NCI-H2227 (cell line): ENCODE results near the gene TMEM39A.

Experiments used
- DNase-seq: peaks from one replicate; lab custom pipeline; 2025; ENCODE audit not compliant: unreplicated experiment; lab: John Stamatoyannopoulos, UW

TMEM39A gene

DNA sequence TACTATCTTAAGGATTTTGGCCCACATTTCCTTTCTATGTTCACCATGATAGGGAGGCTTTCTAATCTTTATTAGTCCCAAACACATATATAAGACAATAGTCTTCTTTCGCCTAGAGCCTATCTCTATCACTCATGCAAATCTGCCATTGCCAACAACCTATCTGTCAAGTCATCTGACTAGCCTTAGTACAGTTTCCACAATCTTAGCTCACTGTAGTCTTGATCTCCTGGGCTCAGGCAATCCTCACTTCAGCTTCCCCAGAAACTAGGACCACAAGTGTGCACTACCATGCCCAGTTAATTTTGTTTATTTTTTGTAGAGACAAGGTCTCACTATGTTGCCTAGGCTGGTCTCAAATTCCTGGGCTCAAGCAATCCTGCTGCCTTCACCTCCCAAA is 6.9 kb downstream of the TMEM39A start:
- no peak for DNase-seq

DNA sequence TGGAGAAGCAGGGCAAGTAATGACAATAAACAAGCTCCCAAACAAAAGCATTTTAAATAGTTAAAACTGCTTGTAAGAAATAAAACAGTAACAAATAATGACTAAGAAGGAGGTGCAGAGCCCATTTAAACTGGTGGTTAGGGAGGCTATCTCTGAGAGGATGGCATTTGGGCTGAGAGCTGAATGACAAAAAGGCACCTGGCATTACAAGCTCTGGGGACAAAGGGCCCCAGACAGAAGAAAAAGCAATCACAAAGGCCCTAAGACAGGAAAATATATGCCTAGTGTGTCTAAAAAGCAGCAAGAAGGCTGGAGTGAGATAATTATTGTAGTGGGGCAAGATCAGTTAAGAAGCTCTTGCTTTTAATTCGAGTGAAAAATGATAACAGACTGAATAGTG is 9.6 kb downstream of the TMEM39A start:
- no peak for DNase-seq

DNA sequence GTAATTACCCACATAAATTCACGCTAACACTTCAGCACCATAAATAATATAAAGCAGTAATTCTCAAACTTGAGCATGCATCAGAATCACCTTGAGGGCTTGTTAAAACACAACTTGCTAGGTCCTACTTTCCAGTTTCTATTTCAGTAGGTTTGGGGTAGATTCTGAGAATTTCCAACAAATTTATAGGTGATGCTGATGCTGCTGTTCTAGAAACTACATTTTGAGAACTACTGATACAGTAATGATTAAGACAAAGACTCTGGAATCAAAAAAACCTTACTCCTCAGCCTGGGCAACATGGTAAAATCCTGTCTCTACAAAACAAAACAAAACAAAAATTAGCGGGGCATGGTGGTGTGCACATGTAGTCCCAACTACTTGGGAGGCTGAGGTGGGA is 18.8 kb downstream of the TMEM39A start:
- DNase-seq = no peak

DNA sequence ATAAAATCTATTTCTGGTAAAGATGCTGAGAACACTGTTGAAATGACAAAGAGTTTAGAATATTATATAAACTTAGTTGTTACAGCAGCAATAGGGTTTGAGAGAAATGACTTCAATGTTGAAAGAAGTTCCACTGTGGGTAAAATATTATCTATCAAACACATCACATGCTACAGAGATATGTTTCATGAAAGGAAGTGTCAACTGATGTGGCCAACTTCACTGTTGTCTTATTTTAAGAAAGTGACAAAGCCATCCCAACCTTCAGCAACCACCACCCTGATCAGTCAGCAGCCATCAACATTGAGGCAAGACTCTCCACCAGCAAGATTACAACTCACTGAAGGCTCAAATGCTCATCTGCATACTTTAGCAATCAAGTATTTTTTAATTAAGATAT is 20.2 kb downstream of the TMEM39A start:
- no peak for DNase-seq

DNA sequence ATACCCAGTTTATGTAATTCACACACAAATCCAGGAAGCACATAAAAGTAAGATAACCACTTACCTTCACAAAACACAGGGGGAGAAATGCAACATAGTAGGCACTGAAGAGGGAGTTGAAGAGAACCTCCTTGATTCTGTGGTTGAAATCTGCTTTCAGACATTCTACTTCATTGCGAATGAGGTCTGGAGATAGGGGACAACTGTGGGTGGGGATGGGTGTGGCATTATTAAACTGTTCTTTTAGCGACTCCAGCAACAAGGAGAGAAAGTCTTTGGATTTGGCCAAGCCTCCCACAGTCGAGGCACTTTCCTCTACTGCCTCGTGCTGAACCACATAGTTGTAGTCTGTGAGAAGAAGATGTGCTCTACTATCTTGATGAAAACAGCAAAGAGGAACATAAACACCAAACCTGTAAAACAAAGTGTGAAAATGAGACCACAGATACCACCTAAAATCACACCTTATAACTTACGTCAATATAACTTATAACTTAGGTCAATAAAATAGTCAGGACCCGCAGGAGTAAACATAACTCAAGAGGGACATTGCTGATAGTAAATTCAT is 25.6 kb downstream of the TMEM39A start:
- no peak for DNase-seq

DNA sequence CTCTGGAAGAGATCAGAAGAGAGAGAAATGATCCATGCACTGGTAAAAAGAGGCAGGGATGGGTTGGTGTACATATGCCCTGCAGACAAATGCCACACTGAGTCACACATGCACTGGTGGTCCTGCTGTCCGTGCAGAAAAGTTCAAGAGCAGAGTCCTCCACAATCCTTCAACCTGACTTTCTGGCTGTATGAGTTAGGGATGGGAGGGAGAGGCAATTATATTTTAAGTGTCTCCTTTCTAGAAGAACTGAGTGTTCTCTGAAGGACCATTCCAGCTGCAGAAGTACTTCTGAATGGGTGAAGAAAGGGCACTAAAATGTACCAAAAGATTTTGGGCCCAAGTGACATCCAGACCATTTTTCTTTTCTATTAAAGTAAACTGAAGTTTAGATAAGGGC is 26.4 kb downstream of the TMEM39A start:
- no peak for DNase-seq

DNA sequence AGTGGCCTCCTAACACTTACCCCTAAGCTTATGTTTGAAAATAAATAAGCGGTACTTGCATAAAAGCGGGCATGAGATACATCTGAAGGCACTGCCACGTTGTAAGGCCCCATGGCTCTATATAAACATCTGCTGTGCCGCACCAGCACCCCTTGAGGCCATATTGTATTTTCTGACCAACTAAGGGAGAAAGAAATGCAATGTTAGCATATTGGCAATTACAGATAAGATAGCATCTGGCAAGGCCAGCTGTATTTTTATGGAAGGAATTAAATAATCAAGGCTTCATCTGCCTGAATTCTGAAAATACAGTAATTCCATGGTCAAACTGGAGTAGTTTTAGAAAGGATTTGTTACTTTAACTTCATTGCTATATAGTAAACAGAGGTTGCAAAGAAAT is 28.7 kb downstream of the TMEM39A start:
- no peak for DNase-seq

DNA sequence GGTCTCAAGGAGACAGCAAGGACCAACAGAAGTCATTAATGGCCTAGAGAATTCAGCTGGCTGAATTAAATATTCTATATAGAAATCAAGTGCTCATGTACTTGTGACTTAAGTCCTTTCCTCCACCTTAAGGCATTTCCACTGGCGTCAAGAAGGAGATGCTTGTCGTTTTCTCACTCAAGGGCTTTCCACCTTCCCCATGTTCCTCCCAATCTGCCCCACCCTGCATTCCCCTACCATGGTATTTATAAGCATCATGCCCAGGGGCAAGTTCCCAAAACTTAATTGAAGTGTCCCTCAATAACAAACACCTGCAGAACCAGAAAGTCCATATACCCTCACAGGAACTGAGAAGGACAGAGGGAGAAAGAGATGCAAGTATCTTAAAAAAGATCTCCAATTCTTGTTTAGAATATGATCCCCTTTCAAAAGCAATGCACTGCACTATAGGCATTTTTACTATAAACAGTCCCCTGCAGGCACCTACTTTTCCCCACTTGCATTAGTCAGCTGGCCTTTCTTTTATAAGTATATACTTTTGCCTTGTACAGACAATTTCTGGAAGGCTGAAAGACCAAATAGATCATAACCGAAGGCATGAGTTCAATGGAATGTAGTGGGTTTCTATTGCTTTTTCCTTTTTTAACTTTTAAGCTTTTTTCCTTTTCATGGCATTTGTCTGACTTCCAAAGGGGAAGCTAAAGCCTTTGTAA is 29.6 kb downstream of the TMEM39A start:
- no peak for DNase-seq

DNA sequence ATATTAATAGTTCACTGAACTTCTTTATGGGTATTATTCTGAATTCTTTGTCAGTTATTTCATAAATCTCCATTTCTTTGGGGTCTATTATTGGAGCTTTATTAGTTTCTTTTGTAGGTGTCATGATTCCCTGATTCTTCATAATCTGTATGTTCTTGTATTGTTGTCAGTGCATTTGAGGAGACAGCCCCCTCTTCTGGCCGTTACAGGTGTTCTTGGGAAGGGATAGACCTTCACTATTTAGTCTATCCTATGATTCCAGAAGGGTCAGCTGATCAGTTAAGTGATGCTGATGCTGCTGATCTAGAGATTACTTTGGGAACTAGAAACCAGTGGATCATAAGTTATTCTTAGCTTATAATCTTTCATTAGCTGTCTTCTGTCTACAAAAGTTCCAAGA is 34.9 kb downstream of the TMEM39A start:
- DNase-seq = no peak

DNA sequence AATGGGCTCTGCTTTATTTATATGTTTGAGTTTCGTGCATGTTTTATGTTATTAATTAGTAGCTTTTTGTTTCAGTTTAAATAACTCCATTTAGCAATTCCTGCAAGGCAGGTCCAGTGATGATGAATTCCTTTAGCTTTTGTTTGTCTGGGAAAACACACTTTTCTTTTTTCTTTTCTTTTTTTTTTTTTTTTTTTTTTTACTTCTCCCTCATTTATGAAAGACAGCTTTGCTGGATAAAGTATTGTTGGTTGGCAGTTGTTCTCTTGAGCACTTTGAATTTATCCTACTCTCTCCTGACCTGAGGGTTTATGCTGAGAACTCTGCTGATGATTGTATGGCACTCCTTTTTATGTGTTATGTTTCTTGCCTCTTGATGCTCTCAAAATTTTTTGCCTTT is 35.7 kb downstream of the TMEM39A start:
- no peak for DNase-seq

DNA sequence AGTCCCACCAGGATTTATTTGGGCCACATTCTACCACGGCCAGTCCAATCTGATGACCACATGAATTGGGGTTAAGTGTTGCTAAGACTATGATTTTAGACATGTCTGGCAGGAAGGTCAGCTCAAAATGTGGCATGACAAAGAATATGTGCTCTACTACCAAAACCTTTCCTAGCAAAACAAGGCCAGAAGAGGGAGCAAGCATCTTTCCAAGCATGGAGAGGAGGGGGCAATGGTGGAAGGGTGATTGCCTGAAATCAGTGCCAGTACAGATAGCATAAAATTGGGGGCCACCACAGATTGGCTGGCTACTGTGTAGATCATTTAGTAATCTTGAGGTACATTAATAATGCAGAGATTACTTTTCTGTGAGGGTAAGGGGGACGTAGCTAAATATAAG is 43.2 kb downstream of the TMEM39A start:
- no peak for DNase-seq

DNA sequence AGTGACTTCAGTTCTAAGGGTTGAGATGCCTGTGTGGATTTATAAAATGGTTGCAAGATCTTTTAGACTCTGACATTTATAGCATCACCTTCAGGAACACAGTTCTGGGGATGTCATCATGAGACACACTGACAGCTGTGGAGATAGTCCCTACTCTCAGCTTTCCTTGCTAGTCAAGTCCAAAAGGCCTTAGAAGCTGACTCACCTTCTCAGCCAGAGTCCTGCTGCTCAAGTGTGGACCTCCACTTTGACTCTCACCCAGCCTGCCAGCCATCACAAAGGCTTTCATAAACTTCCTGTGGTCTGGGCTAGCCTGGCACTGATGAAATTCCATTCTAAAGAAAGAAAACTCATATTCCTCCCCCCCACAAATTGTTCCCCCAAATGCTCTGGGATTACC is 44.8 kb downstream of the TMEM39A start:
- no peak for DNase-seq

DNA sequence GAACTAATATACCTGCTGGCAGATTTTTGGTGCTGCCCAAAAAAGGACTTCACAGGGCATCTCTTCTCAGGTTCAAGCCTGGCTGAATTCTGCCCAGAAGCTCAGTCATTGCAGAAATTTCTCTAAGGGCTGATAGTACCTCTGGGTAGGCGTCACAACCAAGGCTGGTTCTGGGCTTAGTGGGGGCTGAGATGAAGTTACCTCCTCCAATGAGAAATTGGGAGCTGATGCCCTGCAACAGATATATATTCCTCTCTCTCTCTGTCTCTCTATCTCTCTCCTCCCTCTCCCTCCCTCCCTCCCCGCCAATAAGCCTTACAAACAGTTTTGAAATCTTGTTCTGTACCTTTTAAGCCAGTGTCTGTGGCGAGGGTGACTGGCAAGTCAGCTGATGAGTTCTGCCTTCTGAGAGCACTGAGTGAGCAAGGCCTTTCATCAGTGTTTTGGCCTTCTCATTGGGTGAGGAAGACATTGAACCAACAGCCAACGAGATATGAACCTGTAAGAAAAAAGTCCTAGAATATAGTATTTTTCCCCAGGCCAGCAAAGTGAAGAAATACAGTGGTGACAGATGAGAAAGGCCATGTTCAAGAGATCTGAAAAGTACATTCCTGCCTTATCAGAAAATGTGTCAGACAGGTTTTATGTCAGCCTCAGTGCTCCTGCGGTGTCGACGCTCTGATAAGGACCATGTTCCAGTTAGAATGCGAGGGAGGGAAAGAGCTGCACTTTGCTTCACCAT is 45.5 kb downstream of the TMEM39A start:
- DNase-seq = no peak

DNA sequence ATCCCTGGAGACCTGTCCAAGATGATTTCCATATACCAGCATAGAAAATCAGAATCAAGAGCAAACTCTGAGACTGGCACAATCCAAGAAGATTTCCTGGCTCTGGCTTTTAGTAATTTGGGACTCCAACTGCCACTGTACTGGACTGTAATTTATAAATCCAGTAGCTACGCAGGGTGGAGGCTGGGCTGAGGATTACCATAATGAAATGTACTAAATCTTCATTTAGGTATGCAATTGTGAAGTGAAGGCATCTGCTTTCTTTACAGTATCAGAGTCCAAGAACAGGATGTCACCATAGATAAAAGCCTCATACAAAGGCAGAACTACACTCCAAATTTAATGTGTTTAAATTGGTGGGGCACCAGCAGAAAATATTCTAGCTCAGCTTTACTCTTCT is 46.5 kb downstream of the TMEM39A start:
- no peak for DNase-seq

DNA sequence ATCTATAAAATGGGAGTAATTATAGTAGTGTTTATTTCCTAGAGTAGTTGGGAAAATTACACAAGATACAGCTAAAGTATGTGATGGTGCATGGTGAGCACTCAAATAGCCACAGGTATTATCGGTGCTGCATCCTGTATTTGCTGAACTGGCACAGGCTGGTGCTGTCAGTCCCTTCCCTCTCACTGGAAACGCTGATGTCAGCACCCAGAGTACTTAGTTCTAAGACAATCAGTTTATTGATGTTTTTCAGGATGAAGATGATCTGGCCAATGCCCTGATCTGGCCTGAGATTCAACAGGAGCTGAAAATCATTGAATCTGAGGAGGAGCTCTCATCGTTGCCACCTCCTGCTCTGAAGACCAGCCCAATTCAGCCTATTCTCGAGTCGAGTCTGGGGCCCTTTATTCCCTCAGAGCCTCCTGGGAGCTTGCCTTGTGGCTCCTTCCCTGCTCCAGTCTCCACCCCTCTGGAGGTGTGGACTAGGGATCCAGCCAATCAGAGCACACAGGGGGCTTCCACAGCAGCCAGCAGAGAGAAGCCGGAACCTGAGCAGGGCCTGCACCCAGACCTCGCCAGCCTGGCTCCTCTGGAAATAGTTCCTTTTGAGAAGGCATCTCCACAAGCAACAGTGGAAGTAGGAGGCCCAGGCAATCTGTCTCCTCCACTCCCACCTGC is 49.7 kb downstream of the TMEM39A start:
- DNase-seq = no peak

DNA sequence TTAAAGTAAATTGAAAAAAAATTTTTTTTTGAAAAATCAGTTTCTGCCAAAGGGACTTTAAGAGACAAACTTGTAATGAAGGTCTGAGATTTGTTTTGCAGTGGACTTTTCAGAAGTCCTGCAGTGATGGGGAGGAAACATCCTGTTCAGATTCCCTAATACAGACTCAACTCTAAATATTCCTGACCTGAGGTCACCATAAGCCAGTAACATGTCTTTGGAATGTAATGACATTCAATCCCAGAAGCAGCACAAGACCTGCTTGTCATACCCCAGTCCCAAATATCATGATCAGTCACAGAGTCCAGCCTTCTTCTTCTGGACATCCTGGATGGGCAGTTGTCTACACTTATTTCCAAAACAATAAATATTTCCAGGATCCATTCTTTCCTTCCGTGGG is 53.6 kb downstream of the TMEM39A start:
- DNase-seq = no peak

DNA sequence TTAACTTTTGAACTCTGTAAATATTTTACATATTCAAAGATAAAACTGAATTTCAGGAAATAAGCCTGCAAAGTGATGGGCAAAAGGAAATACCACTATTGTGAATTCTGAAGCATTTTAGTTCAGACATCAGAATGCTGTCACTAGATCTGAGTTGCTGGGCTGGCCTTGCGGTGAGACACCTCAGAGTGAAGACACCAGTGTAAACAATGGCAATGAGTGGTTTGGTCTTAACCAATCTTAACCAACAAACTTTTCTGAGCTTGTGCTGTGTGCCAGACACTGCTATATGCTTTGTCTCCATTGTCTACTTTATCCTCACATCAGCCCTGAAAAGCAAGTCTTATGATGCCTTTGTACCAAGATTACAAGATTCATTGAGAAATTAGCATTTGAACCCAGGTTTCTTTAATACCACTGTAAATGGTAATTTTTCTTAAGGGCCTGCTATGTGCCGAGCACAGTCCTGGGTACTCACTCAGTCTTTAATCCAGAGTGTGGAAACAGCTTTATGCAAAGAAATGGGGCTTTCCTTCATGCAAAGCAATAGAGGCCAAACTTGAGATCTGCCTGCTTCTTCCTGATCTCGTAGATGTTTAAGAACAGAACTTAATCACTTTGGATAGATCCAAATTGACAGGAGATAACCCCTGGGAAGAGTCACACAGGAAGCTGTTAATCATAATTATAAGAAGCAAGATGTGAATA is 55.0 kb downstream of the TMEM39A start:
- no peak for DNase-seq

DNA sequence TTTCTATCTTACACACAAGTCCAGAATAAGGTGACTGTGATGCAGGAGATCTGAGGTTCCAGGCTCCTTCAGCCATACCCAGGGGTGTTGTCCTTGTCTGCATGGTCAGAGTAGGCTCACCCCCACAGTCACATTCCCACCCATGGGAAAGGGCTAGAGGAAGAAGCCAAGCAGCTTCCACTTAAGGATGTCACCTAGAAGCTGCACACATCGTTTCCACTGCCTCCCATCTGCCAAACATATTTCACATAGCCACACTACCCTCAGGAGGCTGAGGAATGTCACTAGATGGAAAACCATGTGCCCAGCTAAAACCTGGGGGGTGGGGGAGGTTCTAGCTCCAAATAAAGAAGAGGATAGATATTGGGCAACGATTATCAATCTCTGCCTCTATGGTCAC is 58.1 kb downstream of the TMEM39A start:
- no peak for DNase-seq

DNA sequence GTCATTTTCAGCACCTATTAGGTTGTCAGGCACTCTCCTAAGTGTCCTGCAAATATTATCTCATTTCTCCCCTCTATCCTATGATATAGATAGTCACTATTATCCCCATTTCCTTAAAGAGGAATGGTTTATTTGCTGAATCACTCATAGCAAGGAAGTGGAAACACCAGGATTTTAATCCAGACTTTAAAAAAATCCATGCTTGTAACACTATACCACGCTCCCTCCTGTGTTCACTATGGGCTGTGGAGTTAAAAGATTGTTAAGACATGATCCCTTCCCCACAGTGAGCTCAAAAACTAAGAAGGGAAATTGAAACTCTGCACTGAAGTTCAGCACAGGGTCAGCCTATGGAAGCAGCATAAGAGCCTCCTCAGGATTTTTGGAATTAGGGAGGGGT is 60.2 kb downstream of the TMEM39A start:
- DNase-seq = no peak

DNA sequence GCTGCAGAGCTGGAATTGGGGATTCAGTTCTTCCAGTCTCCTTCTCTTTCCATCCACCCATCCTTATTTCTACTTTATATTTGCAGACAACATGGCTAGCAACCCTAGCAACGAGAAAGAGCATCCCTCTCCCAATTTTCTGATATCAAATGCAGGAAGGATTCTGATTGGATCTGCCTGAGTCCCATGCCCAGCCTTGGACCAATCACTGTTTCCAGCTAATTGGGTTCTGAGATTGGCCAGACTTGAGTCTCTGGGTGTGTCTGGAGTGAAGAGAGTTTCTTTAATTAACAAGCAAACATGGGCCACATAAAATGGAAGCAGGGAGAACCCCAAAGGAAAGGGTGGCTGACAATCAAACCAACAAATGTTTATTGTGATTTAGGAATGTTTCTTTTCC is 60.6 kb downstream of the TMEM39A start:
- DNase-seq = no peak
